GM18508 (cell line): ENCODE results near the gene TLR5.
A peak's percentile ranks its signal among the peaks of the same experiment; 100 is the strongest.
"Not testable (repeated sequence)": the region's sequence is repeated elsewhere in the genome, so short reads cannot be mapped to it uniquely, and the experiment has no call there.

Experiments used
- ATAC-seq: cut with Tn5 transposase; IDR thresholded peaks from one replicate; pipeline ENCODE4 v1.9.1; 2021; ENCODE audit warnings: moderate number of reproducible peaks; ENCODE audit not compliant: insufficient read depth, unreplicated experiment

The TLR5 gene

GRCh38 chr1:223142795-223143536 lies at the start of gene TLR5:
Gene TLR5, minus strand, starts transcription at chr1:223143248. Its CDS starts 30,217 bp downstream, at chr1:223113031.
- peak; percentile 55 for ATAC-seq

- ATAC-seq: peak; percentile 60
These were observed 47.1 kb upstream of the TLR5 start for GRCh38 chr1:223189903-223190724.

GRCh38 chr1:223189525-223189902 lies 46.5 kb upstream of the TLR5 start:
- no peak for ATAC-seq

- no peak for ATAC-seq
These were observed 45.7 kb upstream of the TLR5 start for GRCh38 chr1:223188618-223189356.

- no peak for ATAC-seq
These were observed 43.8 kb upstream of the TLR5 start for GRCh38 chr1:223186800-223187199.

- ATAC-seq: no peak
These were observed 40.3 kb upstream of the TLR5 start for GRCh38 chr1:223183268-223183862.

GRCh38 chr1:223180731-223181321 lies 37.8 kb upstream of the TLR5 start:
- no peak for ATAC-seq

GRCh38 chr1:223179786-223180185 lies 36.7 kb upstream of the TLR5 start:
- no peak for ATAC-seq

GRCh38 chr1:223179280-223179679 lies 36.2 kb upstream of the TLR5 start:
- ATAC-seq: no peak

GRCh38 chr1:223177681-223178080 lies 34.6 kb upstream of the TLR5 start:
- no peak for ATAC-seq

- ATAC-seq: no peak
These were observed 33.4 kb upstream of the TLR5 start for GRCh38 chr1:223176437-223176836.

GRCh38 chr1:223175633-223176032 lies 32.6 kb upstream of the TLR5 start:
- ATAC-seq: no peak

- no peak for ATAC-seq
These were observed 32.0 kb upstream of the TLR5 start for GRCh38 chr1:223175032-223175431.

- not testable (repeated sequence) for ATAC-seq
These were observed 26.4 kb upstream of the TLR5 start for GRCh38 chr1:223169458-223169857.

GRCh38 chr1:223161321-223161720 lies 18.3 kb upstream of the TLR5 start:
- no peak for ATAC-seq

- ATAC-seq: no peak
These were observed 13.3 kb upstream of the TLR5 start for GRCh38 chr1:223156343-223156742.

- no peak for ATAC-seq
These were observed 12.1 kb upstream of the TLR5 start for GRCh38 chr1:223155153-223155552.

GRCh38 chr1:223153177-223154119 lies 10.4 kb upstream of the TLR5 start:
- no peak for ATAC-seq

GRCh38 chr1:223152399-223152798 lies 9.4 kb upstream of the TLR5 start:
- ATAC-seq: no peak
